Measurements from ENCODE around the gene NPC1.

DNA sequence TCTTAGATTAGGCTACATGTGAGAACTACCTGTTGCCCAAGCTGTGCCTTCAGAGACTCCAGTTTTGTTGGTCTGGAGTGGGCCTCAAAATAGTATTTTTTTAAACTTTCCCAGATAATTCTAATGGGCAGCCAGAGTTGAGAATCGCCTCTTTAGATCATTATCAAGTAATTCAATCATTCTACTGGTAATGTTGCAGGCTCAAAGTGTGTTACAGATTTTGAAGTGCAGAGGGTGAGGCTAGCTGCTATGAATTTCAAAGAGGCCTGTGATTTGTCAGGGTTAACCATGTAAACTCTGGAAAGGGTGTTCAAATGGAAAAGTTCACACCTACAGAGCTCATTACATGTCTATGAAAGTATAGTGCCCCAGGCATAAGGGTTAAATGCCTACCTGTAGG lies 46.3 kb upstream of the NPC1 start:
- TF ChIP-seq TAF1 (IDR thresholded peaks at IDR 0.05; ENCODE audit: borderline replicate concordance, insufficient read depth, low read length): no peak
- TF ChIP-seq POLR2AphosphoS5 (IDR thresholded peaks at IDR 0.05; ENCODE audit: low read depth, low read length): no peak

All from PFSK-1 (cell line).